ENCODE results near the gene LSR.

Gene LSR

GRCh38 chr19:35290381-35291127 is 41.8 kb downstream of the LSR start:
- ChIA-PET CTCF (no interaction called here), POLR2A (no interaction called here)
- no peak for DNase-seq (ENCODE audit: low read depth, low spot score)
- H3K4me3 ChIP-seq (ENCODE audit: low read depth, low read length): no peak overlapping the region
- no peak for TF ChIP-seq CTCF (IDR thresholded peaks at IDR 0.05; ENCODE audit: insufficient read depth, low read length, missing control alignments)

- no peak for TF ChIP-seq CTCF (IDR thresholded peaks at IDR 0.05; ENCODE audit: insufficient read depth, low read length, missing control alignments)
- CTCF ChIA-PET: no interaction called here
- POLR2A ChIA-PET: no interaction called here
- H3K4me3 ChIP-seq (ENCODE audit: low read depth, low read length): no peak overlapping the region
- DNase-seq (ENCODE audit: low read depth, low spot score): no peak
Measured at GRCh38 chr19:35291259-35291658, 42.5 kb downstream of the LSR start.

- no peak within 1 kb of the TSS for H3K4me3 ChIP-seq (ENCODE audit: low read depth, low read length)
- TF ChIP-seq CTCF (IDR thresholded peaks at IDR 0.05; ENCODE audit: insufficient read depth, low read length, missing control alignments): no peak
- ChIA-PET CTCF (no interaction called here), POLR2A (no interaction called here)
- DNase-seq (ENCODE audit: low read depth, low spot score): no peak
Measured at GRCh38 chr19:35291916-35292315, 43.1 kb downstream of the LSR start, which contains the start of gene MAG. Gene MAG (plus strand): TSS chr19:35292161. CDS start chr19:35295409, 3,248 bp downstream.

GRCh38 chr19:35292421-35293362 is 43.9 kb downstream of the LSR start:
- TF ChIP-seq CTCF (IDR thresholded peaks at IDR 0.05; ENCODE audit: insufficient read depth, low read length, missing control alignments): no peak
- ChIA-PET CTCF (no interaction called here), POLR2A (no interaction called here)
- DNase-seq (ENCODE audit: low read depth, low spot score): no peak
- no peak overlapping the region for H3K4me3 ChIP-seq (ENCODE audit: low read depth, low read length)

GRCh38 chr19:35293363-35293739 is 44.5 kb downstream of the LSR start:
- CTCF ChIA-PET: no interaction called here
- DNase-seq (ENCODE audit: low read depth, low spot score): no peak
- no peak for TF ChIP-seq CTCF (IDR thresholded peaks at IDR 0.05; ENCODE audit: insufficient read depth, low read length, missing control alignments)
- no peak overlapping the region for H3K4me3 ChIP-seq (ENCODE audit: low read depth, low read length)
- POLR2A ChIA-PET: no interaction called here

- ChIA-PET CTCF (no interaction called here), POLR2A (no interaction called here)
- no peak for TF ChIP-seq CTCF (IDR thresholded peaks at IDR 0.05; ENCODE audit: insufficient read depth, low read length, missing control alignments)
- H3K4me3 ChIP-seq (ENCODE audit: low read depth, low read length): no peak overlapping the region
- no peak for DNase-seq (ENCODE audit: low read depth, low spot score)
Measured at GRCh38 chr19:35293808-35294207, 45.0 kb downstream of the LSR start.
